Endothelial cell of umbilical vein (primary cell): ENCODE measurements around the gene C1orf226. TPM values are rescaled to one million over a fixed set of nuclear protein-coding genes. Genes with fewer than 3 reads are reported as not detected.

Source experiments
- BruUV-seq: library from RNA; stranded (reverse); fragments of 400-500 nt; replicated peaks from 2 replicates; lab custom pipeline; 2021; lab: Mats Ljungman, UMichigan
- CTCF ChIA-PET: fragments of 300-600, 350-600 bp; sonication (Branson Sonifier 250); formaldehyde crosslinking; loops from one replicate; lab custom pipeline; 2021; ENCODE audit warnings: antibody characterized with exemption, inconsistent platforms; lab: Charles Lee
- POLR2A ChIA-PET: fragments of 300-600, 350-600 bp; sonication (Branson Sonifier 250); formaldehyde crosslinking; loops from one replicate; lab custom pipeline; 2021; ENCODE audit warnings: antibody characterized with exemption, inconsistent platforms; lab: Charles Lee
- DNase-seq: peaks from one replicate; pipeline ENCODE4 v3.0.0-alpha.2; 2011; ENCODE audit warnings: low read depth, low spot score
- FAIRE-seq: peaks from 2 replicates; lab custom pipeline; 2011; peaks lifted over from hg19 to GRCh38; lab: Jason Lieb, UNC
- H2AFZ ChIP-seq: 2 replicates; pipeline ENCODE4 v1.6.0; 2012; ENCODE audit warnings: low read depth, low read length, control low read depth, inconsistent platforms
- H3K27ac ChIP-seq: 2 replicates; pipeline ENCODE4 v1.5.1; 2011; ENCODE audit warnings: low read depth, mild to moderate bottlenecking, control low read depth, low read length, moderate library complexity; ENCODE audit not compliant: insufficient read depth
- H3K27me3 ChIP-seq, 2 experiments: 2 replicates each; pipeline versions ENCODE4 v1.6.0 to v1.6.1; 2011; ENCODE audit warnings: low read length in 2 of 2, mixed read lengths in 1 of 2; ENCODE audit not compliant: control insufficient read depth in 2 of 2, insufficient read depth in 2 of 2
- H3K36me3 ChIP-seq, 2 experiments: 2 replicates in 1 of 2; 3 replicates in 1 of 2; pipeline ENCODE4 v1.5.1; 2011; ENCODE audit warnings: low read length in 2 of 2, mild to moderate bottlenecking in 1 of 2, moderate library complexity in 1 of 2; ENCODE audit not compliant: control insufficient read depth in 2 of 2, insufficient read depth in 2 of 2; ENCODE audit errors: extremely low read depth in 1 of 2
- H3K4me1 ChIP-seq: 3 replicates; pipeline ENCODE4 v1.5.1; 2011; ENCODE audit warnings: mild to moderate bottlenecking, low read length; ENCODE audit not compliant: control insufficient read depth, insufficient read depth; ENCODE audit errors: extremely low read depth
- H3K4me2 ChIP-seq: 2 replicates; pipeline ENCODE4 v1.6.1; 2011; ENCODE audit warnings: low read length, control low read depth, mixed read lengths; ENCODE audit not compliant: insufficient read depth
- H3K4me3 ChIP-seq, 3 experiments: fragments of 200-600 bp in 1 of 3; sonication (generic), shearing (Covaris generic) in 1 of 3; replicated peaks in 1 of 3; 2 replicates each; pipeline ENCODE4 v1.5.1; 2011 to 2016; ENCODE audit warnings: control low read depth in 3 of 3, low read length in 3 of 3, mild to moderate bottlenecking in 2 of 3, inconsistent platforms in 1 of 3, low read depth in 1 of 3, moderate library complexity in 1 of 3; ENCODE audit not compliant: insufficient read depth in 1 of 3
- H3K79me2 ChIP-seq: 2 replicates; pipeline ENCODE4 v1.6.0; 2012; ENCODE audit warnings: low read length, inconsistent platforms; ENCODE audit not compliant: control insufficient read depth, insufficient read depth
- H3K9ac ChIP-seq: replicated peaks from 2 replicates; pipeline ENCODE3; 2011; ENCODE audit warnings: low read length, control low read depth; ENCODE audit not compliant: insufficient read depth; ENCODE audit errors: extremely low read depth
- H3K9me1 ChIP-seq: replicated peaks from 3 replicates; pipeline ENCODE4 v1.6.0; 2011; ENCODE audit warnings: mild to moderate bottlenecking, low read length; ENCODE audit not compliant: control insufficient read depth, insufficient read depth; ENCODE audit errors: extremely low read depth
- H3K9me3 ChIP-seq: replicated peaks from 2 replicates; pipeline ENCODE4 v1.5.1; 2012; ENCODE audit warnings: low read length, inconsistent platforms; ENCODE audit not compliant: control insufficient read depth, insufficient read depth
- H4K20me1 ChIP-seq: replicated peaks from 2 replicates; pipeline ENCODE3; 2011; ENCODE audit warnings: mild to moderate bottlenecking, low read length; ENCODE audit not compliant: control insufficient read depth, insufficient read depth; ENCODE audit errors: extremely low read depth
- EZH2 ChIP-seq: IDR thresholded peaks from 2 replicates; pipeline ENCODE4 v1.6.1; 2012; ENCODE audit warnings: borderline replicate concordance, low read depth, mild to moderate bottlenecking, moderate library complexity, low read length, inconsistent platforms; ENCODE audit not compliant: severe bottlenecking
- FOS ChIP-seq: IDR thresholded peaks from 2 replicates; pipeline ENCODE4 v1.6.1; 2011; ENCODE audit warnings: mild to moderate bottlenecking, low read length, moderate library complexity, borderline replicate concordance; ENCODE audit not compliant: insufficient read depth
- GATA2 ChIP-seq: IDR thresholded peaks from 2 replicates; pipeline ENCODE4 v1.7.0; 2011; ENCODE audit warnings: low read depth, mild to moderate bottlenecking, moderate library complexity, mixed read lengths, low read length; ENCODE audit not compliant: insufficient read length, insufficient read depth
- JUN ChIP-seq: IDR thresholded peaks from 2 replicates; pipeline ENCODE4 v1.6.1; 2011; ENCODE audit warnings: borderline replicate concordance, low read depth; ENCODE audit not compliant: insufficient read length, insufficient read depth
- MYC ChIP-seq: IDR thresholded peaks from one replicate; pipeline ENCODE4 v1.6.1; 2011; ENCODE audit warnings: mild to moderate bottlenecking, low read depth, low read length
- POLR2A ChIP-seq: IDR thresholded peaks from 2 replicates; pipeline ENCODE4 v1.6.1; 2012; ENCODE audit warnings: low read depth, mild to moderate bottlenecking, control low read depth, low read length
- POLR2AphosphoS5 ChIP-seq: IDR thresholded peaks from 2 replicates; pipeline ENCODE4 v1.6.1; 2012; ENCODE audit warnings: low read depth, mild to moderate bottlenecking, control low read depth, low read length, moderate library complexity; ENCODE audit not compliant: insufficient read depth
- dilution Hi-C: fragments of 300-500 bp; cut with MboI; formaldehyde crosslinking; loops from one replicate; pipeline ENCODE4 v1.15.0; 2019; ENCODE audit warnings: low sequenced_read_pairs; ENCODE audit not compliant: extremely low pct_ligation_motif_present
- intact Hi-C: fragments of 100-400 bp; cut with micrococcal nuclease; formaldehyde crosslinking; loops from one replicate; pipeline ENCODE4 v1.10.0; 2022
- polyA plus RNA-seq, 4 experiments: library from polyadenylated mRNA; depleted of rRNA in 3 of 4; stranded (reverse) in 3 of 4; unstranded in 1 of 4; fragments of >200 nt; gene quantifications; 2 replicates each; pipeline versions ENCODE4 v1.2.1 to v1.2.3, GENCODE V29; 2011 to 2012; ENCODE audit warnings: missing spikeins in 1 of 4
- total RNA-seq: library from RNA; stranded (reverse); gene quantifications from 2 replicates; pipeline ENCODE4 v1.2.3, GENCODE V29; 2021
- TF ChIP-seq, protein P1 (sequence below), 2 donors: IDR thresholded peaks; 1 replicate in 1 of 2; 2 replicates in 1 of 2; pipeline ENCODE4 v1.5.1; 2011; ENCODE audit warnings: low read length in 2 of 2, mild to moderate bottlenecking in 2 of 2, moderate library complexity in 2 of 2, control low read depth in 1 of 2, inconsistent platforms in 1 of 2, low read depth in 1 of 2; ENCODE audit not compliant: insufficient read depth in 1 of 2; ENCODE audit errors: extremely low read depth in 1 of 2
- TF ChIP-seq, protein P2 (sequence below): IDR thresholded peaks from 2 replicates; pipeline ENCODE4 v1.6.1; 2011; ENCODE audit not compliant: insufficient read depth, insufficient read length

The C1orf226 gene
- total and polyA plus RNA-seq, 2 donors (not counting 3 experiments of a cell fraction or from before 2014, with no cell fraction given), result 2.5 to 4.2 TPM

GRCh38 chr1:162373072-162373427, 8.5 kb upstream of the C1orf226 start:
- Histone ChIP-seq H4K20me1 (no peaks in the 10 kb centered on the region), H3K79me2 (no peaks in the 10 kb centered on the region), H3K4me2 (no peak overlapping the region), H3K9me1 (no peaks in the 10 kb centered on the region), H3K9me3 (no peaks in the 10 kb centered on the region), H3K4me3 (no peak overlapping the region), H3K36me3 (no peaks in the 10 kb centered on the region), H3K9ac (no peak overlapping the region), H3K27me3 (no peaks in the 10 kb centered on the region), H3K27ac (no peak overlapping the region), H2AFZ (no peak overlapping the region), H3K4me1 (no peaks in the 10 kb centered on the region)
- no peak for TF ChIP-seq POLR2AphosphoS5
- ChIA-PET POLR2A (no interaction called here), CTCF (interaction anchor here (0.9 kb wide), 1 partner anchor 21 kb away, joined by 3 read pairs; no protein-coding TSS in a partner anchor)
- FAIRE-seq (no peak), DNase-seq (no peak)
- intact Hi-C loops, result no loop called here
- BruUV-seq, result no TSS peak
- dilution Hi-C loops, result no loop called here

GRCh38 chr1:162373541-162374260, 7.8 kb upstream of the C1orf226 start:
- ChIA-PET POLR2A (no interaction called here), CTCF (no interaction called here)
- no peak overlapping the region for H3K4me3 ChIP-seq
- no peaks in the 10 kb centered on the region for H3K9me3 ChIP-seq
- DNase-seq (no peak), FAIRE-seq (no peak)
- no peak overlapping the region for H3K9ac ChIP-seq
- no TSS peak for BruUV-seq
- H3K27ac ChIP-seq, result no peak overlapping the region
- H3K79me2 ChIP-seq, result no peaks in the 10 kb centered on the region
- H3K36me3 ChIP-seq, result no peaks in the 10 kb centered on the region
- H4K20me1 ChIP-seq, result no peaks in the 10 kb centered on the region
- H3K4me1 ChIP-seq, result no peaks in the 10 kb centered on the region
- H3K27me3 ChIP-seq, result no peaks in the 10 kb centered on the region
- H2AFZ ChIP-seq, result no peak overlapping the region
- TF ChIP-seq GATA2, result no peak
- TF ChIP-seq FOS, result no peak
- TF ChIP-seq EZH2, result no peak
- TF ChIP-seq JUN, result no peak
- TF ChIP-seq, protein P1, sequence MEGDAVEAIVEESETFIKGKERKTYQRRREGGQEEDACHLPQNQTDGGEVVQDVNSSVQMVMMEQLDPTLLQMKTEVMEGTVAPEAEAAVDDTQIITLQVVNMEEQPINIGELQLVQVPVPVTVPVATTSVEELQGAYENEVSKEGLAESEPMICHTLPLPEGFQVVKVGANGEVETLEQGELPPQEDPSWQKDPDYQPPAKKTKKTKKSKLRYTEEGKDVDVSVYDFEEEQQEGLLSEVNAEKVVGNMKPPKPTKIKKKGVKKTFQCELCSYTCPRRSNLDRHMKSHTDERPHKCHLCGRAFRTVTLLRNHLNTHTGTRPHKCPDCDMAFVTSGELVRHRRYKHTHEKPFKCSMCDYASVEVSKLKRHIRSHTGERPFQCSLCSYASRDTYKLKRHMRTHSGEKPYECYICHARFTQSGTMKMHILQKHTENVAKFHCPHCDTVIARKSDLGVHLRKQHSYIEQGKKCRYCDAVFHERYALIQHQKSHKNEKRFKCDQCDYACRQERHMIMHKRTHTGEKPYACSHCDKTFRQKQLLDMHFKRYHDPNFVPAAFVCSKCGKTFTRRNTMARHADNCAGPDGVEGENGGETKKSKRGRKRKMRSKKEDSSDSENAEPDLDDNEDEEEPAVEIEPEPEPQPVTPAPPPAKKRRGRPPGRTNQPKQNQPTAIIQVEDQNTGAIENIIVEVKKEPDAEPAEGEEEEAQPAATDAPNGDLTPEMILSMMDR (IDR thresholded peaks at IDR 0.05; ENCODE audit: extremely low read depth in 1 of 2, insufficient read depth in 1 of 2, low read depth in 1 of 2, low read length in 2 of 2), result no peak
- TF ChIP-seq POLR2AphosphoS5, result no peak
- TF ChIP-seq, protein P2, sequence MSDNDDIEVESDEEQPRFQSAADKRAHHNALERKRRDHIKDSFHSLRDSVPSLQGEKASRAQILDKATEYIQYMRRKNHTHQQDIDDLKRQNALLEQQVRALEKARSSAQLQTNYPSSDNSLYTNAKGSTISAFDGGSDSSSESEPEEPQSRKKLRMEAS, result no peak
- no peak for TF ChIP-seq POLR2A
- TF ChIP-seq MYC, result no peak
- H3K9me1 ChIP-seq, result no peaks in the 10 kb centered on the region
- H3K4me2 ChIP-seq, result no peak overlapping the region
- intact Hi-C loops, result no loop called here
- dilution Hi-C loops, result no loop called here
